Endothelial cell of umbilical vein (primary cell): ENCODE measurements around the gene ADAM8. TPM values are rescaled to one million over a fixed set of nuclear protein-coding genes. Genes with fewer than 3 reads are reported as not detected.

Source experiments
- BruUV-seq: library from RNA; stranded (reverse); fragments of 400-500 nt; replicated peaks from 2 replicates; lab custom pipeline; 2021; lab: Mats Ljungman, UMichigan
- CTCF ChIA-PET: fragments of 300-600, 350-600 bp; sonication (Branson Sonifier 250); formaldehyde crosslinking; loops from one replicate; lab custom pipeline; 2021; ENCODE audit warnings: antibody characterized with exemption, inconsistent platforms; lab: Charles Lee
- POLR2A ChIA-PET: fragments of 300-600, 350-600 bp; sonication (Branson Sonifier 250); formaldehyde crosslinking; loops from one replicate; lab custom pipeline; 2021; ENCODE audit warnings: antibody characterized with exemption, inconsistent platforms; lab: Charles Lee
- DNase-seq: peaks from one replicate; pipeline ENCODE4 v3.0.0-alpha.2; 2011; ENCODE audit warnings: low read depth, low spot score
- FAIRE-seq: peaks from 2 replicates; lab custom pipeline; 2011; peaks lifted over from hg19 to GRCh38; lab: Jason Lieb, UNC
- H2AFZ ChIP-seq: 2 replicates; pipeline ENCODE4 v1.6.0; 2012; ENCODE audit warnings: low read depth, low read length, control low read depth, inconsistent platforms
- H3K27ac ChIP-seq: 2 replicates; pipeline ENCODE4 v1.5.1; 2011; ENCODE audit warnings: low read depth, mild to moderate bottlenecking, control low read depth, low read length, moderate library complexity; ENCODE audit not compliant: insufficient read depth
- H3K27me3 ChIP-seq, 2 experiments: 2 replicates each; pipeline versions ENCODE4 v1.6.0 to v1.6.1; 2011; ENCODE audit warnings: low read length in 2 of 2, mixed read lengths in 1 of 2; ENCODE audit not compliant: control insufficient read depth in 2 of 2, insufficient read depth in 2 of 2
- H3K36me3 ChIP-seq, 2 experiments: 2 replicates in 1 of 2; 3 replicates in 1 of 2; pipeline ENCODE4 v1.5.1; 2011; ENCODE audit warnings: low read length in 2 of 2, mild to moderate bottlenecking in 1 of 2, moderate library complexity in 1 of 2; ENCODE audit not compliant: control insufficient read depth in 2 of 2, insufficient read depth in 2 of 2; ENCODE audit errors: extremely low read depth in 1 of 2
- H3K4me1 ChIP-seq: 3 replicates; pipeline ENCODE4 v1.5.1; 2011; ENCODE audit warnings: mild to moderate bottlenecking, low read length; ENCODE audit not compliant: control insufficient read depth, insufficient read depth; ENCODE audit errors: extremely low read depth
- H3K4me2 ChIP-seq: 2 replicates; pipeline ENCODE4 v1.6.1; 2011; ENCODE audit warnings: low read length, control low read depth, mixed read lengths; ENCODE audit not compliant: insufficient read depth
- H3K4me3 ChIP-seq, 3 experiments: fragments of 200-600 bp in 1 of 3; sonication (generic), shearing (Covaris generic) in 1 of 3; replicated peaks in 1 of 3; 2 replicates each; pipeline ENCODE4 v1.5.1; 2011 to 2016; ENCODE audit warnings: control low read depth in 3 of 3, low read length in 3 of 3, mild to moderate bottlenecking in 2 of 3, inconsistent platforms in 1 of 3, low read depth in 1 of 3, moderate library complexity in 1 of 3; ENCODE audit not compliant: insufficient read depth in 1 of 3
- H3K79me2 ChIP-seq: 2 replicates; pipeline ENCODE4 v1.6.0; 2012; ENCODE audit warnings: low read length, inconsistent platforms; ENCODE audit not compliant: control insufficient read depth, insufficient read depth
- H3K9ac ChIP-seq: replicated peaks from 2 replicates; pipeline ENCODE3; 2011; ENCODE audit warnings: low read length, control low read depth; ENCODE audit not compliant: insufficient read depth; ENCODE audit errors: extremely low read depth
- H3K9me1 ChIP-seq: replicated peaks from 3 replicates; pipeline ENCODE4 v1.6.0; 2011; ENCODE audit warnings: mild to moderate bottlenecking, low read length; ENCODE audit not compliant: control insufficient read depth, insufficient read depth; ENCODE audit errors: extremely low read depth
- H3K9me3 ChIP-seq: replicated peaks from 2 replicates; pipeline ENCODE4 v1.5.1; 2012; ENCODE audit warnings: low read length, inconsistent platforms; ENCODE audit not compliant: control insufficient read depth, insufficient read depth
- H4K20me1 ChIP-seq: replicated peaks from 2 replicates; pipeline ENCODE3; 2011; ENCODE audit warnings: mild to moderate bottlenecking, low read length; ENCODE audit not compliant: control insufficient read depth, insufficient read depth; ENCODE audit errors: extremely low read depth
- EZH2 ChIP-seq: IDR thresholded peaks from 2 replicates; pipeline ENCODE4 v1.6.1; 2012; ENCODE audit warnings: borderline replicate concordance, low read depth, mild to moderate bottlenecking, moderate library complexity, low read length, inconsistent platforms; ENCODE audit not compliant: severe bottlenecking
- FOS ChIP-seq: IDR thresholded peaks from 2 replicates; pipeline ENCODE4 v1.6.1; 2011; ENCODE audit warnings: mild to moderate bottlenecking, low read length, moderate library complexity, borderline replicate concordance; ENCODE audit not compliant: insufficient read depth
- GATA2 ChIP-seq: IDR thresholded peaks from 2 replicates; pipeline ENCODE4 v1.7.0; 2011; ENCODE audit warnings: low read depth, mild to moderate bottlenecking, moderate library complexity, mixed read lengths, low read length; ENCODE audit not compliant: insufficient read length, insufficient read depth
- JUN ChIP-seq: IDR thresholded peaks from 2 replicates; pipeline ENCODE4 v1.6.1; 2011; ENCODE audit warnings: borderline replicate concordance, low read depth; ENCODE audit not compliant: insufficient read length, insufficient read depth
- MAX ChIP-seq: IDR thresholded peaks from 2 replicates; pipeline ENCODE4 v1.6.1; 2011; ENCODE audit not compliant: insufficient read depth, insufficient read length
- MYC ChIP-seq: IDR thresholded peaks from one replicate; pipeline ENCODE4 v1.6.1; 2011; ENCODE audit warnings: mild to moderate bottlenecking, low read depth, low read length
- POLR2A ChIP-seq: IDR thresholded peaks from 2 replicates; pipeline ENCODE4 v1.6.1; 2012; ENCODE audit warnings: low read depth, mild to moderate bottlenecking, control low read depth, low read length
- POLR2AphosphoS5 ChIP-seq: IDR thresholded peaks from 2 replicates; pipeline ENCODE4 v1.6.1; 2012; ENCODE audit warnings: low read depth, mild to moderate bottlenecking, control low read depth, low read length, moderate library complexity; ENCODE audit not compliant: insufficient read depth
- dilution Hi-C: fragments of 300-500 bp; cut with MboI; formaldehyde crosslinking; loops from one replicate; pipeline ENCODE4 v1.15.0; 2019; ENCODE audit warnings: low sequenced_read_pairs; ENCODE audit not compliant: extremely low pct_ligation_motif_present
- intact Hi-C: fragments of 100-400 bp; cut with micrococcal nuclease; formaldehyde crosslinking; loops from one replicate; pipeline ENCODE4 v1.10.0; 2022
- polyA plus RNA-seq, 4 experiments: library from polyadenylated mRNA; depleted of rRNA in 3 of 4; stranded (reverse) in 3 of 4; unstranded in 1 of 4; fragments of >200 nt; gene quantifications; 2 replicates each; pipeline versions ENCODE4 v1.2.1 to v1.2.3, GENCODE V29; 2011 to 2012; ENCODE audit warnings: missing spikeins in 1 of 4
- total RNA-seq: library from RNA; stranded (reverse); gene quantifications from 2 replicates; pipeline ENCODE4 v1.2.3, GENCODE V29; 2021
- TF ChIP-seq, protein P1 (sequence below), 2 donors: IDR thresholded peaks; 1 replicate in 1 of 2; 2 replicates in 1 of 2; pipeline ENCODE4 v1.5.1; 2011; ENCODE audit warnings: low read length in 2 of 2, mild to moderate bottlenecking in 2 of 2, moderate library complexity in 2 of 2, control low read depth in 1 of 2, inconsistent platforms in 1 of 2, low read depth in 1 of 2; ENCODE audit not compliant: insufficient read depth in 1 of 2; ENCODE audit errors: extremely low read depth in 1 of 2

The ADAM8 gene
- total and polyA plus RNA-seq, 2 donors (not counting 3 experiments of a cell fraction or from before 2014, with no cell fraction given), result 0.51 to 0.55 TPM

GRCh38 chr10:133293810-133294119 is 17.1 kb upstream of the ADAM8 start:
- H3K27ac ChIP-seq, result no peak overlapping the region
- H3K4me3 ChIP-seq, result no peak overlapping the region
- DNase-seq (no peak), FAIRE-seq (no peak)
- H3K9me3 ChIP-seq, result no peaks in the 10 kb centered on the region
- TF ChIP-seq EZH2 (no peak), MYC (no peak), MAX (no peak), POLR2A (no peak), GATA2 (no peak), FOS (no peak), POLR2AphosphoS5 (no peak), JUN (no peak)
- TF ChIP-seq, protein P1, sequence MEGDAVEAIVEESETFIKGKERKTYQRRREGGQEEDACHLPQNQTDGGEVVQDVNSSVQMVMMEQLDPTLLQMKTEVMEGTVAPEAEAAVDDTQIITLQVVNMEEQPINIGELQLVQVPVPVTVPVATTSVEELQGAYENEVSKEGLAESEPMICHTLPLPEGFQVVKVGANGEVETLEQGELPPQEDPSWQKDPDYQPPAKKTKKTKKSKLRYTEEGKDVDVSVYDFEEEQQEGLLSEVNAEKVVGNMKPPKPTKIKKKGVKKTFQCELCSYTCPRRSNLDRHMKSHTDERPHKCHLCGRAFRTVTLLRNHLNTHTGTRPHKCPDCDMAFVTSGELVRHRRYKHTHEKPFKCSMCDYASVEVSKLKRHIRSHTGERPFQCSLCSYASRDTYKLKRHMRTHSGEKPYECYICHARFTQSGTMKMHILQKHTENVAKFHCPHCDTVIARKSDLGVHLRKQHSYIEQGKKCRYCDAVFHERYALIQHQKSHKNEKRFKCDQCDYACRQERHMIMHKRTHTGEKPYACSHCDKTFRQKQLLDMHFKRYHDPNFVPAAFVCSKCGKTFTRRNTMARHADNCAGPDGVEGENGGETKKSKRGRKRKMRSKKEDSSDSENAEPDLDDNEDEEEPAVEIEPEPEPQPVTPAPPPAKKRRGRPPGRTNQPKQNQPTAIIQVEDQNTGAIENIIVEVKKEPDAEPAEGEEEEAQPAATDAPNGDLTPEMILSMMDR (IDR thresholded peaks at IDR 0.05; ENCODE audit: extremely low read depth in 1 of 2, insufficient read depth in 1 of 2, low read depth in 1 of 2, low read length in 2 of 2), result no peak
- dilution Hi-C loops (no loop called here), intact Hi-C loops (loop anchor here (1.0 kb wide), 1 partner anchor 34 kb away; no protein-coding TSS in a partner anchor)
- no peak overlapping the region for H2AFZ ChIP-seq
- H3K9me1 ChIP-seq, result no peaks in the 10 kb centered on the region
- peaks cover 2 to 38% of the 10 kb centered on the region in 2 experiments for H3K36me3 ChIP-seq
- H4K20me1 ChIP-seq, result no peaks in the 10 kb centered on the region
- BruUV-seq, result no TSS peak
- ChIA-PET POLR2A (no interaction called here), CTCF (interaction anchor here (1.1 to 2.5 kb wide), 6 partner anchors 10 to 639 kb away, joined by 3 to 11 read pairs (median 7); no protein-coding TSS in a partner anchor)
- H3K79me2 ChIP-seq, result no peaks in the 10 kb centered on the region
- H3K4me1 ChIP-seq, result peaks cover 12% of the 10 kb centered on the region
- no peaks in the 10 kb centered on the region for H3K27me3 ChIP-seq
- no peak overlapping the region for H3K9ac ChIP-seq
- H3K4me2 ChIP-seq, result no peak overlapping the region
